Ramos (cell line): Measurements from ENCODE around the gene TRNP1.

ENCODE experiments used
- in situ Hi-C: fragments of 300-500 bp; cut with MboI; formaldehyde crosslinking; loops from one replicate; pipeline ENCODE4 v1.14.3; 2022; ENCODE audit warnings: low sequenced_read_pairs; ENCODE audit not compliant: unreplicated experiment

TRNP1 gene

GRCh38 chr1:27021354-27022031 lies 28.0 kb downstream of the TRNP1 start:
- in situ Hi-C loops = no loop called here

- in situ Hi-C loops = no loop called here
These were observed 32.2 kb downstream of the TRNP1 start for GRCh38 chr1:27025718-27026117.

- in situ Hi-C loops = no loop called here
These were observed 33.4 kb downstream of the TRNP1 start for GRCh38 chr1:27026621-27027574.

DNA sequence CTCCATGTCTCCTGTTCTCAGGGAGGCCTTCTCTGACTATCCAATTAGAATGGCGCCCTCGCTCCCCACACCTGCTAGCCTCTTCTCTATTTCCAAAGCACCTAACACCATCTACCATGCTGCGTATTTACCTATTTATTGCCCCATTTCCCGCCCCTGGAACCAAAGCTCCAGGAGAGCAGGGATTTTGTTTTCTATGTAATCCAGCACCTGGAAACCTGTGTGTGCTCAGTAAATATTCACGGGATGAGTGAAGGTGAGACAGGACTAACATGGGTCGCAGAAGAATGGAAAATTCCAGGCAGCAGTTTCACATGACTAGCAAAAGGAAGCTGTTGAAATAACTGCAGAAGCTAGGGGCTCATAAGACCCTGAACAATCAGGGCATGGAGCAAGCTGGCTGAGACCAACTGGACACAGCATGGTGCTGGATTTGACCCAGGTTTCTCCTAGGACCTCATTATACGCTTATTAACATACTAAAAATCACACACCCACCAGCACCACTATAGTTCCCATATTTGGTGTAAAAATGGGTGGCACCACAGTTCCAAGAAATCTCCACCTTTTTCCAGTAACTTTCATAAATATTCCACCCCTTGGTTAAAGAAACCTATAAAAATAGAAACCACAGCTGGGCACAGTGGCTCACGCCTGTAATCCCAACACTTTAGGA lies 34.2 kb downstream of the TRNP1 start:
- in situ Hi-C loops = no loop called here

GRCh38 chr1:27029517-27029916 lies 36.0 kb downstream of the TRNP1 start:
- in situ Hi-C loops = no loop called here

DNA sequence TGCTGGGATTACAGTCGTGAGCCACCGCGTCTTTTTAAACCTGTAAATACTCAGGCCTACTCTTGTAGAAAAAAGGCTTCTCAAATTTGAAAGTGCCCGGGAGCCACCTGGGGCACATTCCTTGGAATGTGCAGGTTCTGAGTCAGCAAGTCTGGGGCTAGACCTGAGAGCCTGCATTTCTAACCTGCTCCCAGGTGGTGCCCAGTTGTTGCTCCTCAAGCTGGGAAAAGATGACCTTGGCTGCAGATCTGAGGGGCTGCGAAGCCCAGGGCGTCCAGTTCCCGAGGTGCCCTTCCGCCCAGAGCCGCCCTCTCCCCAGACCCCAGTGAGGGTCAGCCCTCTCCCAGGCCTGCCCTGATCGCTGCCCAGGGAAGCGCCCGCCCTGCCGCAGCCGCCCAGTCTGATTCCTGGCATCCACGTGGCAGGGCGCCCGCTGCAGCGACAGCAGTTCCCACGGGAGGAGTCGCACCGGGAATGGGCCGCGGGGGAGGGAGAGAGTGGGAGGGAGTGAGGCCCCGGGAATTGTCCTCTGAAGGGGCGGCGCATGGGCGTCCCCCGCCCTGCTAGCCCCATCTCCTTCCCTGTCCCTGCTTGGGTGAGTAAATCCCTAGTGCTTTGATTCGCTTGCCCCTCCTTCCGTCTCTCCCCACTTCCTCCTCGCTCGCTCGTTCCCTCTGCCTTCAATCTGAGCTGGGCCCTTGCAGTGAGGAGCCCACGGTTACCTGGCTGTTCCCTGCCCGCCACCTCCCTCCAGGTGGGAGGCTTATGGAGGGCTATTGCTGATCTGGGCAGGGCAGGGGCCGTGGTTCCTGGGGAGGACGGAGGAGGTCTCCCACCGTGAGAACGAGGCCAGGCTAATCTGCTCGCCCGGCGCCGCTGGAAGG lies 38.0 kb downstream of the TRNP1 start:
- in situ Hi-C loops = no loop called here

- in situ Hi-C loops = no loop called here
These were observed 38.6 kb downstream of the TRNP1 start for GRCh38 chr1:27032119-27032461.

DNA sequence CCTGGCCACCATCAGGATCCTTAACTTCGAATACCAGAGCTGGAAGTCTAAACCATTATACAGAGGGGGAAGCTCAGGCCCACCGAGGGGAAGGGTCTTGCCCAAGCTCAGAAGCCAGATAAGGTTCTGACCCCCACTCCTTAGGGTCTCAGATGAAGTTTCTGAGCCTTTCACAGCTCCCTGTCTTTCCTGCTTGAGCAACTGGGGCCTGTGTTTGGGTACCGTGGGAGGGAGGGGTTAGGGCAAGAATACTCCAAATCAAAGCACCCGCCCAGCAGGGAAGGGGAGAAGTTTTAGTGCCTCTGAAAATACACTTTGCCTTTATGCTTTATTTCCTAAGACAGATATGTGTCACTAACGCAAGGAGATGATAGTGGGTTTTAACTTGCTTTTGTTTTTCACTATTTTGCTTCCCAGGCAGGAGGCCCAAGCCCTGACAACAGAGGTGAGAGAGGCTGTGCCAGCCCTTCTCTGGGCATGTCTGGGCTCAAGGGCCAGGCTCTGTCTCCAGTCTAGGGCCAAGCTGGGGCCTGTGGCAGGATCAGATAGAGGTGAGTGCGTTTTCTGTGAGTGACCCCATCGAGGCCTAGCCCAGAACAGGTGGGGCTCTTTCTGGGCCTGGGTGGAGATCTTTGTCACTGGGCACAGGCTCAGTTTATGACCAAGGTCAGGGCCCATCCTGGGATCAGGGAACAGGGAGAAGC lies 39.7 kb downstream of the TRNP1 start:
- in situ Hi-C loops = no loop called here

DNA sequence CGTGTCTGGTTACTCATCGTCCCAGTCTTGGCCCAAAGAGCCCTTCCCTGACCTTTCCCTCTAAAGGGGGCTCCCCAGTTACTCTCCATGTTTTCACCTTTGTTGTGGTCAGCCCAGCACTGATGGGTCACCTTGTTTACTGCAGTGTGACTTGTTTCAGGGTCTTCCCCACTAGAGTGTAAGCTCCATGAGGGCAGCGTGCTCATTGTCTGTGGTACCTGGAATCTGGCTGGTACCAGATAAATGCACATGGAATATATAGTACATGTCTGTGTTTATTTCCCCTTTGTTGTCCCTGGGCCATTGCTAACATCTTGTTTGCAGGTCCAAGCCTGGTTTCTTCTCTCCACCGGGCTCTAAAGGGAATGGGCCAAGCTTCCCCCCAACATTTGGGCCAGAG lies 41.9 kb downstream of the TRNP1 start:
- in situ Hi-C loops = no loop called here

GRCh38 chr1:27036718-27037117 lies 43.2 kb downstream of the TRNP1 start:
- in situ Hi-C loops = no loop called here

- in situ Hi-C loops = no loop called here
These were observed 44.0 kb downstream of the TRNP1 start for GRCh38 chr1:27037518-27037917.

- in situ Hi-C loops = no loop called here
These were observed 44.5 kb downstream of the TRNP1 start for GRCh38 chr1:27038020-27038419.

DNA sequence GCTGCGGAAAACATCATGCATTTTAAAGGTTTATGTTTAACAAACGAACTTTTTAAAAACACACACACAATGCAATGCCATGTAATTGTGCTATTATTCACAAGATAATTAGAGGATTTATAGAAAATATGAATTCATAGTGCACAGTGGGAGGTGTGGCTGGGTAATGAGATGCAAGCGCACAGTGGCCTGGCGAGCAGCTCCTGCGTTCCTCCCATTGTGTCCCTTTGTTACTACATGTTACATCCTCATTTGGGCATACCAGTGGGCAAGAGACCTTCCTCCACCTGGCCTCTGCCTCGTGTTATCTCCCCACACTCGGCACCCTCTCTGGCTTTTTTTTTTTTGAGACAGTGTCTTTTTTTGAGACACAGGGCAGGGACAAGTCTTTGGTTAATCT lies 49.2 kb downstream of the TRNP1 start:
- in situ Hi-C loops = no loop called here

DNA sequence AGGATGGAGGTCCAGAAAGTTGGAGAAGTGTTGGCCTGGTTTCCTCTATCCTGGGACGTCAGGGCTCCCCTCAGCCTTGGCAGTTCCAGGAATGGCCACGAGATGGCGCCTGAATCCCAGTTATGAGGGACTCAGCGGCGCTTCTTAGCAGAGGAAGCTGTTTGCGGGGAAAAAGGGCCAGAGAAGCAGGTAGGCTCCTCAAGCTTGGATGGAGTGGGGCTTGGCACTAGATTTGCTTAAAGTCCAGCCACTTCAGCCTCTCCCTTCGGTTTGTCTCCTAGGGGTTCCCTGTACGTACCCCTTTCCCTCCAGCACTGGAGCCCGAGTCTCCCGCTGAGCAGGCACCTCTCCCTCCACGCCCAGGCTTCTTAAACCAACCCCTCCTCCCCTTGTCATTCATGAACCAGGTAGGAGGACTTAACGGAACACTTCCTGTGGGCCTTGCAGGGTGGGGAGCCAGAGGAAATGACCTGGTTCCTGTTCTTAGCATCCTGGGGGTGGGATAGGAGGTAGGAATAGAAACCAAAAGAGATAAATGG lies 51.2 kb downstream of the TRNP1 start:
- in situ Hi-C loops = loop anchor here (5.0 kb wide), 1 partner anchor 58 kb away; no protein-coding TSS in a partner anchor

DNA sequence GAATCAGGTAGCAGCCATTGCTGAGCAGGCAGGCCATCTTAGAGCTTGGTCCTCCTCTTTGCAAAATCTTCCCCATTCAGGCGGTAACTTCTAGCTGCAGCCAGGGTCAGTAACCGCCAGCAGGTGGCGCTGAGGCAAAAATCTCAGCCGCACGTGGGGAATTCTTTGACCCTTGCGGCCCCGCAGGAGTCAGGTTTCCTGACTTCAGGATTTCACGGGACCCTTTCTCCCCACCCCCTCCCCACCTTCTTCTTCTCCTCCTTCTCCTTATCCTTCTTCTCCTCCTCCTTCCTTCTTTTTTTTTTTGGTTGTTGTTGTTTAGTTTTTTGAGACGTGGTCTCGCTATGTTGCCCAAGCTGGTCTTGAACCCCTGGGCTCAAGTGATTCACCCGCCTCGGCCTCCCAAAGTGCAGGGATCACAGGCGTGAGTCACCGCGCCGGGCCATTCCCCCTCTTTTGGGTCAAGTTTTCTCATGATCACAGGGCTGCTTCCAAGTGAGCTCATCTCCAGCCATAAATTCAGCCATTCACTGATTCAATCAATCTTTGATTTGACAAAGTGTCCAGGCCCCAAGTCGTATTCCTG lies 52.6 kb downstream of the TRNP1 start:
- in situ Hi-C loops = loop anchor here (5.0 kb wide), 1 partner anchor 56 kb away; no protein-coding TSS in a partner anchor

DNA sequence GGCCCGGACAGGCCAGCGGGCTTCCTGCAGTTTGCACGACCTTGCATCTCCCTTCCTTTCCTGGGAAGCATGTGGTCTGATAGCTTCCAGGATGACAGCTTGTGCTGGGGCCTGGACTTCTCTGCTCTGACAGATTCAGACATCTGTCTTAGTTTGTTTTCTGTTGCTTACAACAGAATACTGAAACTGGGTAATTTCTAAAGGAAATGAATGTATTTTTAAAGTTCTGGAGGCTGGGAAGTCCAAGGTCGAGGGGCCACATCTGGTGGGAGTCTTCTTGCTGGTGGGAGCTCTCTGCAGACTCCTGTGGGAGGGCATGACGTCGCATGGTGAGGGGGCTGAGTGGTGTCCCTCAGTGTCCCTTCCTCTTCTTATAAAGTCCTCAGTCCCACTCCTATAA lies 54.4 kb downstream of the TRNP1 start:
- in situ Hi-C loops = loop anchor here (5.0 kb wide), 1 partner anchor 54 kb away; no protein-coding TSS in a partner anchor

GRCh38 chr1:27049100-27049499 lies 55.6 kb downstream of the TRNP1 start:
- in situ Hi-C loops = loop anchor here (5.0 kb wide), 1 partner anchor 53 kb away; no protein-coding TSS in a partner anchor

- in situ Hi-C loops = loop anchor here (5.0 kb wide), 1 partner anchor 53 kb away; no protein-coding TSS in a partner anchor
These were observed 56.1 kb downstream of the TRNP1 start for GRCh38 chr1:27049607-27050006.
